ENCODE measurements around the gene NEGR1.

The NEGR1 gene

GRCh38 chr1:71630073-71630472 is 652.3 kb downstream of the NEGR1 start:
- DNase-seq (ENCODE audit: low read depth) = no peak

- DNase-seq (ENCODE audit: low read depth) = no peak
Measured at GRCh38 chr1:71625004-71625403, 657.3 kb downstream of the NEGR1 start.

- no peak for DNase-seq (ENCODE audit: low read depth)
Measured at GRCh38 chr1:71623888-71624287, 658.5 kb downstream of the NEGR1 start.

DNA sequence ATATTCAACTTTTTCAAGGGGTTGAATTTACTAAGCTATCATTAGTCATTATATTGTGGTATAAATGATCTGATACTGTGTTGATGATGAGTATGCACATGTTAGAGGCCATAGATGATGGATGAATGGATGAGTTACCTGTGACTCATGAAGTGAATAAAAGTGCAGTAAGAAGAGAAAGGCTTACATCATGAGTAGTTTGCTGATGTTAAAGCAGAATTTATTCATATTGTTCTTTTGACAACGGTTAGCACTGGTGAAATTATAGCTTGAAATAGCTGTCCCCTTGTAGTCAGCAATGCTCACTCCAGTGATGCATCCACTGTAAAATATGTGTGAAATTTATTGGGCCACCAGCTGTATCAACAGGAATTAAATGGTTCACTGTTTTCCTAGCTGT is 660.6 kb downstream of the NEGR1 start:
- peak; percentile 16 for DNase-seq (ENCODE audit: low read depth)

DNA sequence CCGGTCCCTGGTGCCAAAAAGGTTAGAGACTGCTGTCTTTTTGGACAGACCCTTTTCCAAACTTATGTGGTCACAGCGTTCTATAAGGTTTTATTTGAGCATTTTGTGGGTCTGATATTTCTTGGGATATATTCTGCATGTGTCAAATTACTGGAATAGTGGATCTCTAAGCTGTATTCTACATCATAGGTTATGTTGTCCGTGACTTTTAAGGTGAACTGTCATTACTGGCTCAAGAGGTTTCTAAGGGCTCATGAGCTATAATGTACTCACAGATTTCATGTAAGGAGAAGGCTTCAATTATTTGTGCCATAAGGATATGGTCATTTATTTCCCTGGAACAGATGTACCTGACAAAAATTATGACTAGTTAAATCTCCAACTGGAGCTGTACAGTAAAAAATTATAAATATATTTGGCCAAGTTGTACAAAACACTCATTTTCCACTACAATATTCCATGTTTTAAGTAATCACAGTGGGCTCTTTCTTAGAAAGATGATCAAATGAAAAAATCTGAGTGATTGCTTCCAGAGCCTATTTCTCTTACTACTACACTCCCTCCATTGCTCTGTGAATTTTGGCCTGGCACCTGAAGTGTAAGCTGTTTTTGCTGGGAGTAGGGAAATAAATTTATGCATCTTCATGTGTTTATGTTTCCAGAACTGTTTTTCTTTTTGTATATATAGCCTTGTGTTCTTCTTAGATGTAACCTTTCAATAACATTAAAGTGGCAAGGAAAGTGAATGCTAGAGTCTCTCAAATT is 663.4 kb downstream of the NEGR1 start:
- no peak for DNase-seq (ENCODE audit: low read depth)

GRCh38 chr1:71618191-71618590 is 664.1 kb downstream of the NEGR1 start:
- no peak for DNase-seq (ENCODE audit: low read depth)

GRCh38 chr1:71610476-71610875 is 671.9 kb downstream of the NEGR1 start:
- DNase-seq (ENCODE audit: low read depth) = no peak

GRCh38 chr1:71603044-71603776 is 679.1 kb downstream of the NEGR1 start:
- no peak for DNase-seq (ENCODE audit: low read depth)

DNA sequence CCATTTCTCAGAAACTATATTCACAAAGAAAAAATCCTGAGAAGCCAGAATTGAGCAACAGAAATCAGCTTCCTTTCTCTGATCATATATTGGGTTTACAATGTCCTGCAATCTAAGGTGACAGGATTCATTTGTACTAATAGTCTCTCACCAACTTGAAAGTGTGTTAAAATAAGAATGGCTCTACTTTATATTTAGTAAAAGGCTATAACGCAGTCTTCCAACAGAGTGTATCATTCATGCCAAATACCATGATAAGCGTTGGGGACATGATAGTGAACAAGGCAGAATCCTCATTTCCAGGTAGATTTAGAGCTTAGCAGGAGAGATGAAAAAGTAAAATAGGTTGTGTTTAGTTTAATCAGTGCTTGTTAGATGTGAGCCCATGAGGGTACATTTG is 682.3 kb downstream of the NEGR1 start:
- DNase-seq (ENCODE audit: low read depth) = no peak

- DNase-seq (ENCODE audit: low read depth) = no peak
Measured at GRCh38 chr1:71599306-71599705, 683.0 kb downstream of the NEGR1 start.

- DNase-seq (ENCODE audit: low read depth) = no peak
Measured at GRCh38 chr1:71593523-71593922, 688.8 kb downstream of the NEGR1 start.

GRCh38 chr1:71592646-71593274 is 689.6 kb downstream of the NEGR1 start:
- no peak for DNase-seq (ENCODE audit: low read depth)

DNA sequence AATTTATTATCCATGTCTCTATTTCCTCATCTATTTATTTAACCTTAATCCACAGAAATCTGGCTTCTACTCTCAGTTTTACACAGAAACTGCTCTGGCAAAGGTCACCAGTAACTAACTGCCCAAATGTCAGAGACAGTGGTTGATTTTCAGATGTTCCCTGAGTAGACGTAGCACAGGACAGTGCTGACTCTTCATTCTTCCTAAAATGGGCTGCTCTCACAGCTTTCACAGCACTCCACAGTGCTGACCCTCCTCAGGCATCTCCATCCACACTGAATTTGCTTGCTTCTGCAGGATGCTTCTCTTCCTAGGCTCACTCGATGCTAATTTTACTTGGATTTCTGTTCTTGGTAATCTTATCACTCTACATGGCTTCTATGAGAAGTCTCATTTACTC is 693.3 kb downstream of the NEGR1 start:
- no peak for DNase-seq (ENCODE audit: low read depth)

DNA sequence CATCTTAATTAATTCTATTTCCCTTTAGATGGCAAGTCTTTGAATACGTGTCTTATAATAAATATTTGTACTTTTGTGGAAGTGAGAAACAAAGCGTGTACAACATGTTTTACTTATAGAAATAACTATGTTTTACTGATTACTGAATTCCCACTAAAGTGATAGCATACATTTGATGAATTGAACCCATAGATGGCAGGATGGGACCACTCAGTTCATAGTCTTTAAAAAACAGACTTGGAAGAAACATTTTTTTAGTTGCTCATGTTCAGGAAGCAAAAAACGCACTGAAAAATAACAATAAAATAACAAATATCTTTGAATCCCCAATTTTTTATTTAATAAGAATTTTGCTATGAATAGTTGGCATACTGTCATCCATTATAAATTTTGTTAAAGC is 694.4 kb downstream of the NEGR1 start:
- DNase-seq (ENCODE audit: low read depth) = peak; percentile 5

- no peak for DNase-seq (ENCODE audit: low read depth)
Measured at GRCh38 chr1:71586030-71586429, 696.3 kb downstream of the NEGR1 start.

DNA sequence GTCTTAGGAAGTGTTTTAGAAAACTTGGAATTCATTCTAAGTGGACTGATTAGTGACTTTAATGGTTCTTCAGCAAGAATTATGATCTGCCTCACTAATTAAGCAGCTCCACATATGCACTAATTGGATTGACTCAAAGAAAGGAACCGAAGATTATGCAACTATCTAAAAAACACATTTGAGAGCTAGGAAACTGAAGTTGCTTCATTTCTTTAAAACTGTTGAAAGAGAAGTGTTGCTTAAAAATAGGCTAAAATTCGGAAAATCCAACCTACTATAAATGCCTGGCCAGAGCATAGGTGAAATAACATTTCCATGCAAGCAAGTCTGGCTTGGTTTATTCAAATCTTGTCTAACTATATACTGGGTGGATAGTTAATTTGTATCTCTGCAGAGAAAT is 698.6 kb downstream of the NEGR1 start:
- DNase-seq (ENCODE audit: low read depth) = no peak

- no peak for DNase-seq (ENCODE audit: low read depth)
Measured at GRCh38 chr1:71582673-71583072, 699.7 kb downstream of the NEGR1 start.

- no peak for DNase-seq (ENCODE audit: low read depth)
Measured at GRCh38 chr1:71577451-71578131, 704.7 kb downstream of the NEGR1 start.

DNA sequence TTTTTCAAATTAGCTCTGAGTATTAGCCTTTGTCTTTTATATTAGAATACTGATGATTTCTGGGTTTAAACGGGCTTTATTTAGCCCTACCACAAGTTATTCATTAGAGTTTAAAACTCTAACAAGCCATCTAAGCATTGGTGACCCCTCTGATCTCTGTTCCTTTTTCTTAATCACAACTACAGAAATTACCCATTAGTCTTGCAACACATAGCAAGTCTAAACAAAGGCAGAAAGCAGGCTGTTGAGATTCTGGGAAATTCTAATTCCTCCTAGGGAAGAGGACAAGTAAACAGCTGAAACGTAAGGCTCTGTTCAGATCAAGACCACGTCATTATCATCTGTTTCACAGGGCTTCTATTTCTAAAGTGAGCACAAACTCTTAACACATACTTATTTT is 710.3 kb downstream of the NEGR1 start:
- no peak for DNase-seq (ENCODE audit: low read depth)

DNA sequence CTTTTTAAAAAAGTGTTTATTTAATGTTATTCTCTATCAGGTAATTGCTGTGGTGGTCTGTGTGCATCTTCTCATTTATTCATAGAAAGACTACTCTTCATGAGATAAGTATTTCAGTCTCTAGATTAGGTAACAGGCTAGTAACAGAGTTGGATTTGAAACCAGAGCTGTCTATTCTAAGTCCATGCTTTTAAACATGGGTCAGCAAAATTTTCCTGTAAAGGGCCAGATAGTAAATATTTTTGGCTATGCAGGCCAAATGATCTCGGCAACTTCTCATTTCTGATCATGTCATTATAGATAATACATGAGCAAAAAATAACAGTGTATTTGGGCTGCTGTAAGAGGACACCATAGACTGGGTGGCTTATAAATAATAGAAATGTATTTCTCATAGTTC is 715.9 kb downstream of the NEGR1 start:
- no peak for DNase-seq (ENCODE audit: low read depth)

DNA sequence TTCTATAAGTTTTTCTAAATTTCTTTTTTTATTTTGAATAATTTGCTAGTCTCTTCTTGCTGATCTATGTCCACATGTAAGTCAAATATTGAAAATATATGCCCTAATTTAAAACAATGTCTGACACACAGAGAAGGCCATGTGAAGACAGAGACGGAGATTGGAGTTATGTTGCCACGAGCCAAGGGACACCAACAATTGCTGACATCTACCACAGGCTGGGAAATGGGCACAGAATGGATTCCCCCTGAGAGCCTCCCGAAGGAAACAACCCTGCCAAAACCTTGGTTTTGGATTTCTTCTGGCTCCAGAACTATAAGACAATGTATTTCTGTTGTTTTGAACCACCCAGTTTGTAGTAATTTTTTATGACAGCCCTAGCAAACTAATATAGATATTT is 716.5 kb downstream of the NEGR1 start:
- DNase-seq (ENCODE audit: low read depth) = no peak

- peak; percentile 22 for DNase-seq (ENCODE audit: low read depth)
Measured at GRCh38 chr1:71565262-71565661, 717.1 kb downstream of the NEGR1 start.

DNA sequence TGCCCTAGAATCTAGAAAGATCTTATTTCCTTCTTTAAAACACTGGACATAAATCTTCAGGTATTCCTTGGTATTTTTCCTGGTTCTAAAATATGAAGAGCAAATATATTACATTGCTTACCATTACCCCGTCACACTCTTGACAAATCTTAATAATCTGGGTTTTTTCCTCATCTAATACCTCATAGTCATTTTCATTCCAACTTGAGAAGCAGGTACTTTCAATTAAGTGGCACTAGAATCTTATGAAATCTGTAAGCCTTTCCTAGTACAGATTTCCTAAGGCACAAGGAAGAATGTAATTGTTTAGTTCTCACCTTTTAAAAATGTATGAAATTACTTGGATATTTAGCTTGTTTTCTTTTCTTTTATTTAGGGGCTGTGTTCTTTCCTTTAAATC is 720.0 kb downstream of the NEGR1 start:
- no peak for DNase-seq (ENCODE audit: low read depth)

Data from iris pigment epithelial cell (primary cell).